HUES6 (cell line): ENCODE measurements around the gene RAPSN.

Experiments
- H3K27ac ChIP-seq: 2 replicates; pipeline ENCODE4 v1.7.0; 2013; ENCODE audit warnings: low read depth, mild to moderate bottlenecking, low read length, inconsistent platforms
- H3K27me3 ChIP-seq: 2 replicates; pipeline ENCODE4 v1.6.1; 2013; ENCODE audit warnings: low read length; ENCODE audit not compliant: control insufficient read depth, insufficient read depth
- H3K36me3 ChIP-seq: 2 replicates; pipeline ENCODE4 v1.6.1; 2013; ENCODE audit warnings: low read length; ENCODE audit not compliant: control insufficient read depth, insufficient read depth
- H3K4me1 ChIP-seq: 2 replicates; pipeline ENCODE4 v1.6.1; 2013; ENCODE audit warnings: low read length; ENCODE audit not compliant: control insufficient read depth, insufficient read depth
- H3K4me3 ChIP-seq: 2 replicates; pipeline ENCODE4 v1.5.1; 2013; ENCODE audit warnings: low read depth, low read length
- H3K9ac ChIP-seq: one replicate; pipeline ENCODE4 v1.6.1; 2013; ENCODE audit warnings: mild to moderate bottlenecking, low read length
- H3K9me3 ChIP-seq: 2 replicates; pipeline ENCODE4 v1.6.1; 2013; ENCODE audit warnings: low read depth, low read length; ENCODE audit not compliant: control insufficient read depth, insufficient read depth

Gene RAPSN

DNA sequence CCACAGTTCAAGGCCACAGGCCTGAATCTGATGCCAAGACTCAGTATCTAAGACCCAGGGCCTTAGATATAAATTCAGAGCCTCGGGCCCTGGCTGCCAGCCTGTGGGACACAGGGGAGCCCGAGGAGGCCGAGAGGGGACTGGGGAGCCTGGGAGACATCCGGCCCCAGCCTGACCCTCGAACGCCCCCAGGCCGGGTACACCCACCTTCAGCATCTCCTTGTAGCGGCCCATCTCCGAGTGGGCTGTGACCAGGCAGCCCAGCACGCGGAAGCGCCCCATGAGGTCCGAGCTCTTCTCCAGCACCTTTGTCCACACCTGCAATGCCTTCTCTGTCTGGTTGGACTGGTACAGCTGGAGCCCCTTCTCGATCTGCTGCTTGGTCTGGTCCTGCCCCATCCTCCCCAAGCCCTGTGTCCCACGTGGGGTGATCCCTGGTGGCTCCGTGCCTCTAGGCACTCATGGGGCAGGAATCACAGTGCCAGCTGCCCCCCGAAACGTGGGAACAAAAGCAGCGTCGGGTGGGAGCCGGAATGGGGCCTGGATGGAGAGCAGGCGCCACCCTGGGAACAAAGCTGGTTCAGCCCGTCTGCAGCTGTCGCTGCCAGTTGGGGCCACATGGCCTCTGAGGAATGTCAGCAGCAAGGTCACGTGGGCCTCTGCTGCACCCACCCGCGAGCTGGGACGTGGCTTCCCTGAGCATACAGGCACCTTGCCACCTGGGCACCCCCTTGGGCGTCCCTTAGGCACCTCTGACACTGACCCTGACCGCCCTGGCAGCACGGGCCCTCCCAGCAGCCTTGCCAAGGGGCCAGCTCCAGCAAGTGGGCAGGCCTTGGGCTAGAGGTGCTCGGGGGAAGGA lies at the start of gene RAPSN:
RAPSN (minus strand) TSS at position 571 of the 862 bp plus-strand sequence; CDS start at position 399, 172 bp downstream.
- no peak within 1 kb of the TSS for H3K27ac ChIP-seq
- no peaks in the 10 kb centered on the region for H3K27me3 ChIP-seq
- no peak within 1 kb of the TSS for H3K9ac ChIP-seq
- no peak within 1 kb of the TSS for H3K4me3 ChIP-seq
- no peaks in the 10 kb centered on the region for H3K9me3 ChIP-seq
- no peaks in the 10 kb centered on the region for H3K36me3 ChIP-seq
- no peaks in the 10 kb centered on the region for H3K4me1 ChIP-seq

DNA sequence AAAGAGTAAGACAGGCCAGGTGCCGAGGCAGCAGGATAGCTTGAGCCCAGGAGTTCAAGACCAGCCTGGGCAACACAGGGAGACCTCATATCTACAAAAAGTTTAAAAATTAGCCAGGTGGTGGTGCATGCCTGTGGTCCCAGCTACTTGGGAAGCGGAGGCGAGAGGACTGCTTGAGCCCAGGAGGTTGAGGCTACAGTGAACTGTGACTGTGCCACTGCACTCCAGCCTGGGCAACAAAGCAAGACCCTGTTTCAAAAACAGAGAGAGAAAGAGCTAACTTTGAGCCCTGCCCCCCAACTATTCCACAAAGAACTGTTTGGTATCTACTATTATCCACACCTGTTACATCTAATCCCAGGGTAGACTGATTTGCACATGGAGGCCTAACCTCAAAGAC lies 49.2 kb upstream of the RAPSN start:
- peaks cover 33% of the 10 kb centered on the region for H3K4me1 ChIP-seq
- H3K9me3 ChIP-seq: no peaks in the 10 kb centered on the region
- no peaks in the 10 kb centered on the region for H3K27me3 ChIP-seq
- H3K4me3 ChIP-seq: no peak overlapping the region
- H3K27ac ChIP-seq: no peak overlapping the region; the same call in 1 of the 2 replicates
- H3K36me3 ChIP-seq: peaks cover 22% of the 10 kb centered on the region
- no peak overlapping the region for H3K9ac ChIP-seq

DNA sequence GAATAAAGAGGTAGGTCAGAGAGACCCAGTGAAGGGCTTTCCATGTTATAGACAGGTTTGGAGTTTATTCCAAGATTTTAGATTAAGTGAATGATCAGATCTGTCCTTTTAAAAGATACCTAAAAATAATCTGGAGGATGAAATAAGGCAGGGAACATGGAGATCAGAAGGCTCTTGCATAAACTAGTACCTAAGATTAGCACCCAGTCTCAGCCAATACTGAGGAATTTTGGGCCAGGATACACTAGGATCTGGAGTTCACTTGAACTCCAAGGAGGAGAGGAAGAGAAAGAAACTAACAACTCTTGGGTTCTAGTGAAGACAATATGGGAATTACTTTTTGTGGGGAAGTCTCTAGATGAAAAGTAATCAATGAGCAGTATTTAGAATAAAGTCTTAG lies 47.9 kb upstream of the RAPSN start:
- Histone ChIP-seq H3K27me3 (no peaks in the 10 kb centered on the region), H3K9me3 (no peaks in the 10 kb centered on the region), H3K9ac (no peak overlapping the region), H3K27ac (no peak overlapping the region), H3K4me1 (peaks cover 31% of the 10 kb centered on the region), H3K36me3 (peaks cover 27% of the 10 kb centered on the region), H3K4me3 (no peak overlapping the region)

DNA sequence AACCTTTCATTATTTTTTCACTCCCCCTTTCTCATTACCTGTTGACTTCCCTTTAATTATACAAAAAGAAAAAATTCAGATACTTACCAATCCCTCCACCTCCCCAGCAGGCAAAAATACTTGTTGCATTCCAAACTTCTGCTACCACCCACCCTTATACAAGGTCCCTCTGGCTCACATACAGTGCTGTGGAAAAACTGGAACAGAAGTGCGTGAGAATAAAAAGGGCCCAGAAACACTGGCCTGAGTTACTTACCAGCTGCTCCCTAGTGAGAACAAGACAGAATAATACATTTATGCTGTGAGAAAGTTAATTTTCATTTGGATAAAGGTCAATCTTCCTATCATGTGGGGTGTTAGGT lies 46.9 kb upstream of the RAPSN start:
- no peak overlapping the region for H3K27ac ChIP-seq
- H3K4me3 ChIP-seq: no peak overlapping the region
- no peaks in the 10 kb centered on the region for H3K9me3 ChIP-seq
- no peak overlapping the region for H3K9ac ChIP-seq
- no peaks in the 10 kb centered on the region for H3K27me3 ChIP-seq
- peaks cover 25% of the 10 kb centered on the region for H3K4me1 ChIP-seq
- H3K36me3 ChIP-seq: peaks cover 27% of the 10 kb centered on the region

DNA sequence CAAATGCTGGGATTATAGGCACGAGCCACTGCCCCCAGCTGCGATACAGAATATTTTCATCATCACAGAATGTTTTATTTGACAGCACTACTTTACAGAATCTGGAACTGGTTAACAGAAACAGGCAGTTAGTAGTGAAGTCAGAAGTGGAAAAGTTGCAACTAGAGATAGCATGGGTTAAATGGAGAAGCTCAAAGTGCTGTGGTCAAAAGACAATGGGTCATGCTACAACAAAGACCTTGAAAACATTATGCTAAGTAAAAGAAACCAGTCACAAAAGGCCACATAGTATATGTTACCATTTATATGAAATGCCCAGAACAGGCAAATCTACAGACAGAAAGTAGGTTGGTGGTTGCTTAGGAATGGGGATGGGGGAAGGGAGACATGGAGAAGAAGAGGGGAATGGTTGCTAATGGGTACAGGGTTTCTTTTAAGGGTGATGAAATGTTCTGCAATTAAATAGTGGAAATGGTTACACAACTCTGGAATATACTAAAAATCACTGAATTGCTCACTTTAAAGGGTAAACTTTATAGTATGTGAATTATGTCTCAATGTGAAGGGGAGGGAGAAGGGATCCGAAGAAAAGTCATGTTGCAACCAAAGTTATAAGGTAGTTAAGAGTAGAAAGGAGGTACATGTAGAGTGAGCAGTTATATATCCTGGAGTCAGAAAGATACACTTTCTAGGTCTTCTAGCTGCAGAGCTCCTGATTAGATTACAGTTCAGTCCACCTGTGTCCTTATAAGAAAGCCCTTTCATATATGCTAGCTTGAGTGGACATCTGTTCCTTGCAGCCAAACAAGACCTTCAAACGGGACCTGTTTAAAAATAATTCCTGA lies 46.3 kb upstream of the RAPSN start:
- Histone ChIP-seq H3K9me3 (no peaks in the 10 kb centered on the region), H3K27ac (no peak overlapping the region), H3K4me1 (peaks cover 21% of the 10 kb centered on the region), H3K36me3 (peaks cover 27% of the 10 kb centered on the region), H3K4me3 (no peak overlapping the region), H3K27me3 (no peaks in the 10 kb centered on the region), H3K9ac (no peak overlapping the region)

DNA sequence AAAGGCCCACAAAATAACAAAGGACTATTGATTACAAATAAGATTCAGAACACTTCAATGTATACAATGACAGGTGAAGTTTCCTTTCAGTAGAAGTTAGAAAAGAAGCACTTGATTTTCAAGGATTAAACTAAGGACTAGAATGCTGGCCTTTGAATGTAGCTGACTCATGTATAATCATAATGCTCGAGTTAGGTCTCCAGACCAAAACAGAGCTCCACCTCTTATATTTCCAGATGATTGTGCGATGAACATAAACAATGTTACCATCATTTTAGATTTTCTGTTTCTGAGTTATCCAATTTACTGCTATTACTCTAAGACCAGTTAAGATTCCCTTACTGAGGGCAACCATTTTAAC lies 40.4 kb upstream of the RAPSN start:
- H3K27me3 ChIP-seq: no peaks in the 10 kb centered on the region
- H3K9me3 ChIP-seq: no peaks in the 10 kb centered on the region
- H3K9ac ChIP-seq: no peak overlapping the region
- no peaks in the 10 kb centered on the region for H3K4me1 ChIP-seq
- H3K4me3 ChIP-seq: no peak overlapping the region
- peaks cover 57% of the 10 kb centered on the region for H3K36me3 ChIP-seq
- H3K27ac ChIP-seq: no peak overlapping the region

DNA sequence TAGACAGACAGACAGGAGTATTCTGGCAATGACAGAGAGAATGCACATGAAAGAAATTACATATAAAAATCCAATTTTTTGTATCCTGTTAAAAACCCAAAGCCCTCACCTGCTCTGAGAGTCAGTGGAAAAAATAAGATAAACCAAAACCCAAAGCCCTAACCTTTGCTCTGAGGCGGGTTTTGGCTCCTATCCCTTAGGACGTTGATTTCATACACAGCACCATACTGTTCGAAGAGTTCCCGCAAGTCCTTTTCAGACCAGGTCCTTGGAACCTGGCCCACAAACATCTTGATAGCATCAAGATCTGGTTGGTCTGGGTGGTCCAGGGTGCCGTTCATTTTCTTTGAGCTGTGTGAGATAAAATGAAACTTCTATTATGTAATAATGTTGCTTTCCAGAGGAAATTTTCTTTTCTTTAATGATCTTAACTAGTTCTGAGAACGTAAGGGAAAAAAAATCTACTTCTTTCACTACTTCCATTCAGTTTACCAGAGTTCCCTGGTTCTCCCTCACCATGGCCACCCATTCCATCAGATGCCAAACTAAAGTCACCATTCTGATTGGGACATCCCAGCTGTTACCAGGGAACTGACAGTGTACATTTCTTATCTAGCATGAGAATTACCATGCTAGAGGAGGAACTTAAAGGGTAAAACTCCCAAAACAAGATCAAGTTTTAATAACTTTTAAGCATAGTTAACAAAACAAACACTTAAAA lies 39.9 kb upstream of the RAPSN start:
- peaks cover 61% of the 10 kb centered on the region for H3K36me3 ChIP-seq
- H3K9ac ChIP-seq: no peak overlapping the region
- no peaks in the 10 kb centered on the region for H3K9me3 ChIP-seq
- H3K4me3 ChIP-seq: no peak overlapping the region
- H3K27me3 ChIP-seq: no peaks in the 10 kb centered on the region
- no peak overlapping the region for H3K27ac ChIP-seq
- no peaks in the 10 kb centered on the region for H3K4me1 ChIP-seq

DNA sequence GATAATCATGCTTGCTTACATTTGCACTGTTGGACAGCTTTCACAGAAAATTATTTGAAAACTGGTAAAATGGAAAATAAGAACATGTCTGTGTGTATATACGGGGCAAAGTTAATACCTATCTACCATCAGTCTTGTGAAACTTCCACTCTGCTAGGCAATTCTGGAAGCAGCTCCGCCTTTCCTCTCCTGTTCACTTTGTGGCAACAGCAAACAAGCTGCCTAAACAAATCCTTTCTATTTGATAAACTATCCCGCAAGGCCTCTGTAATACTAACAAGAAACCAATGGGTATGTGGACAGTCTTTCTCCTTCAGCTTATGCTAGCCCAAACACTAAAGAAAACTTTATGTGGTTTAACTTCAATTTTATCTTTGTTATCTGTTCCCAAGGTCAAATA lies 39.2 kb upstream of the RAPSN start:
- Histone ChIP-seq H3K4me3 (no peak overlapping the region), H3K4me1 (no peaks in the 10 kb centered on the region), H3K27ac (no peak overlapping the region), H3K27me3 (no peaks in the 10 kb centered on the region), H3K36me3 (peaks cover 66% of the 10 kb centered on the region), H3K9ac (no peak overlapping the region), H3K9me3 (no peaks in the 10 kb centered on the region)

DNA sequence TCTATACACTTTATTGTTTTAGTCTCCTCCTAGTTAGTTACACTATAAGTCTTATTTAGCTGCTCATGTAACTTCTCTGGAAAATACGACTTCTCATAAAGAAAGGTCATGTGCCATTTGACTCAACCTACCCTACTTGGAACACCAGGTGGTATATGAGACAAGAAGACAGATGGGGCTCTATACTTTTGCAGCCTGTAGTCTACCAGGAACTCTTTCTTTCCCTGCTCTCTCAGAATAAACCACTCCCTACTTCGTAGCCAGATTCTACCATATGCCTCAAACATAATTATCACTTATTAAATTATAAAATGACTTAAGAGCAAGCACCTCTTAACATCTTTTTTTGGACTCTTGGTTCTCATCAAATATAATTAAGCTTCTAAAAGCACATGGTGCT lies 38.5 kb upstream of the RAPSN start:
- Histone ChIP-seq H3K9me3 (no peaks in the 10 kb centered on the region), H3K4me1 (no peaks in the 10 kb centered on the region), H3K27me3 (no peaks in the 10 kb centered on the region), H3K4me3 (no peak overlapping the region), H3K27ac (no peak overlapping the region), H3K9ac (no peak overlapping the region), H3K36me3 (peaks cover 73% of the 10 kb centered on the region)

DNA sequence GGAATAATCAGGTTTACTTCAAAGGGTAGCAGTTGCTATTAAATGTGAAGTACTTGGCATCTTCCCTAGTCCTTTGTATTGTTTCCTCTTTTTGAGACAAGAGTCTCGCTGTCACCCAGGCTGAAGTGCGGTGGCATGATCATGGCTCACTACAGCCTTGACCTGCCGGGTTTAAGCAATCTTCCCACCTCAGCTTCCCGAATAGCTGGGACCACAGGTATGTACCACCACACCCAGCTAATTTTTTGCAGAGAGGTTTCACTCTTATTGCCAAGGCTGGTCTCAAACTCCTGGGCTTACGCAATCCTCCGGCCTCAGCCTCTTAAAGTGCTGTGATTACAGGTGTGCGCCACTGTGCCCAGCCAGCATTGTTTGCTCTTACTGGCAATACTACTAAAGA lies 36.2 kb upstream of the RAPSN start:
- Histone ChIP-seq H3K27me3 (no peaks in the 10 kb centered on the region), H3K9ac (no peak overlapping the region), H3K4me1 (no peaks in the 10 kb centered on the region), H3K36me3 (peaks cover 89% of the 10 kb centered on the region), H3K27ac (no peak overlapping the region), H3K4me3 (no peak overlapping the region), H3K9me3 (no peaks in the 10 kb centered on the region)

DNA sequence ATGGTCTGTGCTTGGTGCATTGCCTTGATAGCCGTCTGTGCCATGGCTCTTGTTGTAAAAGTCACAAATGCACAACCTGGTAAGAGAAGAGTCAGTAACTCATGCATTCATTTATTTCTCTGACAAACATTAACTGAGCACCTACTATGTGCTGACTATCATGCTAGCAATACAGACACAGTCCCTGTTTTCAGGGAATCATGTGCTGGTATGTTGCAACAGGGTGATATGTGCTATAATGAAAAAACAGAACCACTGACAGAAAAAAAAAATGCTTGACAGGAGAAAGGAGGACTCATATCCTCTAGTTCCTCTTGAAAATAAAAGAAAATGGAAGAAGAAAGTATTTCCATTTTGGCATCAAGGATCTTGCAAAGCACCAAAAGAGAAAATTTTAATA lies 34.5 kb upstream of the RAPSN start:
- Histone ChIP-seq H3K9me3 (no peaks in the 10 kb centered on the region), H3K27ac (no peak overlapping the region), H3K27me3 (no peaks in the 10 kb centered on the region), H3K4me1 (no peaks in the 10 kb centered on the region), H3K9ac (no peak overlapping the region), H3K4me3 (no peak overlapping the region), H3K36me3 (peaks cover 96% of the 10 kb centered on the region)
